NCI-H2196 (cell line): Measurements from ENCODE around the gene UGT1A6.
"Not testable (repeated sequence)": the region's sequence is repeated elsewhere in the genome, so short reads cannot be mapped to it uniquely, and the experiment has no call there.

Experiments used
- DNase-seq: peaks from one replicate; lab custom pipeline; 2025; ENCODE audit not compliant: unreplicated experiment; lab: John Stamatoyannopoulos, UW

The UGT1A6 gene

GRCh38 chr2:233714121-233714520 is 21.4 kb downstream of the UGT1A6 start:
- no peak for DNase-seq

DNA sequence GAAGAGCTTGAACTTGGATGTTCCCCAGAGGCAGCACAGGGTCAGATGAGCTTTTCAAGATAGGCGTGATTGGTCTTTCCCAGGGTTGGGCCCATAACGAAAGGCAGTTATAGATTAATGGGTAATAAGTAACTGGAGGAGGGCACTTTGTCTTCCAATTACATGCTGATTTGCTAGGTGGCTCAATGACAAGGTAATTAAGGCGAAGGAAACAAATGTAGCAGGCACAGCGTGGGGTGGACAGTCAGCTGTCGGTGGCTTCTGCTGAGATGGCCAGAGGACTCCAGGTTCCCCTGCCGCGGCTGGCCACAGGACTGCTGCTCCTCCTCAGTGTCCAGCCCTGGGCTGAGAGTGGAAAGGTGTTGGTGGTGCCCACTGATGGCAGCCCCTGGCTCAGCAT is 25.9 kb downstream of the UGT1A6 start, which contains the start of gene UGT1A4:
Gene UGT1A4, plus strand, starts transcription at position 185 of the 400 bp plus-strand sequence. Its CDS starts 85 bp downstream, at position 270.
- DNase-seq = no peak

- no peak for DNase-seq
Observed at GRCh38 chr2:233728723-233729301, 36.1 kb downstream of the UGT1A6 start, which contains the start of gene UGT1A3. TSS of gene UGT1A3 (plus strand) at chr2:233729042. CDS start at chr2:233729127, 85 bp downstream.

DNA sequence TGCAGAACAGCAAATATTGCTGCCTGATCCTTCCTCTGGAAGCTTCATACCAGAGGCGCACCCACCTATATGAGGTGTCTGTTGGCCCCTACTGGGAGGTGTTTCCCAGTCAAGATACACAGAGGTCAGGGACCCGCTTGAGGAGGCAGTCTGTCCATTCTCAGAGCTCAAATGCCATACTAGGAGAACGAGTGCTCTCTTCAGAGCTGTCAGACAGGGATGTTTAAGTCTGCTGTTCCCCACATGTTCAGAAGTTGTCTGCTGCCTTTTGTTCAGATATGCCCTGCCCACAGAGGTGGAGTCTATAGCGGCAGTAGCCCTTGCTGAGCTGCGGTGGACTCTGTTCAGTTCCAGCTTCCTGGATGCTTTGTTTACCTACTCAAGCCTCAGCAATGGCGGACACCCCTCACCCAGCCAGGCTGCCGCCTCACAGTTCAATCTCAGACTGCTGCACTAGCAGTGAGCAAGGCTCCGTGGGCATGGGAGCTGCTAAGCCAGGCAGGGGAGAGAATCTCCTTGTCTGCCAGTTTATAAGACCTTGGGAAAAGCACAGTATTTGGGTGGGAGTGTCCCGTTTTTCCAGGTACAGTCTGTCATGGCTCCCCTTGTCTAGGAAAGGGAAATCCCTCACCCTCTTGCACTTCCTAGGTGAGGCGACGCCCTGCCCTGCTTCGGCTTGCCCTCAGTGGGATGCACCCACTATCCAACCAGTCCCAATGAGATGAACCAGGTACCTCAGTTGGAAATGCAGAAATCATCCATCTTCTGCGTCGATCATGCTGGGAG is 44.4 kb downstream of the UGT1A6 start:
- not testable (repeated sequence) for DNase-seq

- DNase-seq = no peak
Observed at GRCh38 chr2:233740870-233741269, 48.2 kb downstream of the UGT1A6 start.

DNA sequence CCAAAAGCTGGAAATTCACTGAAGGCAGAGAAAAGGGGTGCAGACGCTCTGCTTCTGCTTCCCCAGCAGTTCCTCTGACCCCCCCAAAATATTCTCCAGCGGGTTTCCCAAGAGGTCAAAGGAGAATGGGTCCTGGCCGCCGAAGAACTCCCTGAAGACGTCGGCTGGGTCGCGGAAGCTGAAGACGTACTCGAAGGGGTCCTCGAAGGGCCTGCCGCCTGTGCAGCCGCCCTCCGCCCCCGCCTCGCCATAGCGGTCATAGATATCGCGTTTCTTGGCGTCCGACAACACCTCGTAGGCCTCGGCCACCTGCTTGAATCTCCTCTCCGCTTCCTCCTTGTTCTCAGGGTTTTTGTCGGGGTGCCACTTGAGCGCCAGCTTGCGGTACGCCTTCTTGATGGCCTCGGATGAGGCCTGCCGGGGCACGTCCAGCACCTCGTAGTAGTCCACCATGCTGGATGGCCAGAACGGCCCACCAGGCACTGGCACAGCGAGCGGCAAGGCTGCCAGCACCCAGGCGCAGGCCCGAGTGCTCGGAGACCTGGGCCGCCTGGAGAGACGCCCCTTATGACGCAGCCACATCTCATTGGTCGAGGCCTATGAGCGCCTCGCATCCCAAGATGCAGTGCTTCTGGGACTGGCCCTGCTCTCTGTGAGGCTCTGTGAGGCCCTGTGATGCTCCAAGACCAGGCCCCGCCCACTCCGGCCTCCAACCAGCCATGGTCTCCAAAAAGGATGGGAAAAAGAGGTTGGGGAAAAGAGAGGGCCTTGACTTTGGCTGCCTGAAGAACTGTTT is 51.0 kb downstream of the UGT1A6 start:
- DNase-seq = no peak

GRCh38 chr2:233745073-233745755 is 52.5 kb downstream of the UGT1A6 start:
- no peak for DNase-seq

GRCh38 chr2:233745838-233746237 is 53.1 kb downstream of the UGT1A6 start:
- DNase-seq = not testable (repeated sequence)

GRCh38 chr2:233746475-233747282 is 54.0 kb downstream of the UGT1A6 start:
- no peak for DNase-seq

DNA sequence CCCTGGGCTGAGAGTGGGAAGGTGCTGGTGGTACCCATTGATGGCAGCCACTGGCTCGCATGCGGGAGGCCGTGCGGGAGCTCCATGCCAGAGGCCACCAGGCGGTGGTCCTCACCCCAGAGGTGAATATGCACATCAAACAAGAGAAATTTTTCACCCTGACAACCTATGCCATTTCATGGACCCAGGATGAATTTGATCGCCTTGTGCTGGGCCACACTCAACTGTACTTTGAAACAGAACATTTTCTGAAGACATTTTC is 54.5 kb downstream of the UGT1A6 start:
- no peak for DNase-seq

- not testable (repeated sequence) for DNase-seq
Observed at GRCh38 chr2:233750689-233751088, 58.0 kb downstream of the UGT1A6 start.

GRCh38 chr2:233751212-233752009 is 58.7 kb downstream of the UGT1A6 start:
- DNase-seq = not testable (repeated sequence)

DNA sequence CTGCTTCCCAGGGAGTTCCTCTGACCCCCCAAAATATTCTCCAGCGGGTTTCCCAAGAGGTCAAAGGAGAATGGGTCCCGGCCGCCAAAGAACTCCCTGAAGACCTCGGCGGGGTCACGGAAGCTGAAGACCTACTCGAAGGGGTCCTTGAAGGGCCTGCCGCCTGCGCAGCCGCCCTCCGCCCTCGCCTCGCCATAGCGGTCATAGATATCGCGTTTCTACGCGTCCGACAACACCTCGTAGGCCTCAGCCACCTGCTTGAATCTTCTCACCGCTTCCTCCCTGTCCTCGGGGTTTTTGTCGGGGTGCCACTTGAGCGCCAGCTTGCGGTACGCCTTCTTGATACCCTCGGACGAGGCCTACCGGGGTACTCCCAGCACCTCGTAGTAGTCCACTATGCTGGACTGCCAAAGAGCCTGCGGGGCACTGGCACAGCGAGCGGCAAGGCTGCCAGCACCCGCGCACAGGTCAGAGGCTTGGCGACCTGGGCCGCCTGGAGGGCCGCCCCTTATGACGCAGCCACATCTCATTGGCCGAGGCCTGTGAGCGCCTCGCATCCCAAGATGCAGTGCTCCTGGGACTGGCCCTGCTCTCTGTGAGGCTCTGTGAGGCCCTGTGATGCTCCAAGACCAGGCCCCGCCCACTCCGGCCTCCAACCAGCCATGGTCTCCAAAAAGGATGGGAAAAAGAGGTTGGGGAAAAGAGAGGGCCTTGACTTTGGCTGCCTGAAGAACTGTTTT is 62.4 kb downstream of the UGT1A6 start:
- DNase-seq = no peak

GRCh38 chr2:233756429-233757081 is 63.9 kb downstream of the UGT1A6 start:
- DNase-seq = no peak

DNA sequence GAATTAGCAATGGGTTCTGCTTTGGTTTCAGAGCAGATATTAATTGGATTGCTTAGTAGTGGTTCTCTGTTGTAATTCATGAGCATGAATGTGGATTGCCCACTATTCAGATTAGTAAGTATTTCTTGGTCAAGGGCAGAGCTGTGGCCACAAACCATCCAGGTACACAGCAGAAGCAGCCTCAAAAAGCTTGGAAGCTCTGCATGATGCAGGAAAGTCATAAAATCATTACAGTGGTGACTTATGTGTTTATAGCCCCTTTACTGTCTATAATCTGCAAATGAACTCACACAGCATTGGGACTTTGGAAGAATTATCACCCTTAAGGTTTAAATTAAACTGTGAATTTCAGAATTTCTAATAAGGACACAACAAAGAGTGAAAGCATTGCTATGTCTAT is 65.5 kb downstream of the UGT1A6 start:
- DNase-seq = no peak

- no peak for DNase-seq
Observed at GRCh38 chr2:233758849-233759248, 66.2 kb downstream of the UGT1A6 start.

DNA sequence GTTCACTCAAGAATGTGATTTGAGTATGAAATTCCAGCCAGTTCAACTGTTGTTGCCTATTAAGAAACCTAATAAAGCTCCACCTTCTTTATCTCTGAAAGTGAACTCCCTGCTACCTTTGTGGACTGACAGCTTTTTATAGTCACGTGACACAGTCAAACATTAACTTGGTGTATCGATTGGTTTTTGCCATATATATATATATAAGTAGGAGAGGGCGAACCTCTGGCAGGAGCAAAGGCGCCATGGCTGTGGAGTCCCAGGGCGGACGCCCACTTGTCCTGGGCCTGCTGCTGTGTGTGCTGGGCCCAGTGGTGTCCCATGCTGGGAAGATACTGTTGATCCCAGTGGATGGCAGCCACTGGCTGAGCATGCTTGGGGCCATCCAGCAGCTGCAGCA is 67.4 kb downstream of the UGT1A6 start, which contains the start of gene UGT1A1:
Gene UGT1A1, plus strand, starts transcription at position 228 of the 400 bp plus-strand sequence. Its CDS starts 18 bp downstream, at position 246.
- no peak for DNase-seq

- DNase-seq = no peak
Observed at GRCh38 chr2:233761040-233761769, 68.5 kb downstream of the UGT1A6 start.
